Hepatocyte (in vitro differentiated cells): ENCODE results near the gene ALG9.

Experiments used
- EZH2 ChIP-seq: fragments of 200-600 bp; sonication (generic); IDR thresholded peaks from 2 replicates; pipeline ENCODE4 v1.6.1; 2016; ENCODE audit warnings: antibody characterized with exemption, mild to moderate bottlenecking, borderline replicate concordance
- EZH2phosphoT487 ChIP-seq: fragments of 200-600 bp; sonication (generic); IDR thresholded peaks from one replicate; pipeline ENCODE4 v1.6.1; 2018; ENCODE audit warnings: antibody characterized with exemption, mild to moderate bottlenecking, low read depth, moderate library complexity; ENCODE audit not compliant: unreplicated experiment, severe bottlenecking
- TF ChIP-seq, protein P1 (sequence below): fragments of 200-600 bp; sonication (generic); IDR thresholded peaks from 2 replicates; pipeline ENCODE4 v1.5.1; 2016; ENCODE audit warnings: antibody characterized with exemption, mild to moderate bottlenecking; ENCODE audit not compliant: poor library complexity

DNA sequence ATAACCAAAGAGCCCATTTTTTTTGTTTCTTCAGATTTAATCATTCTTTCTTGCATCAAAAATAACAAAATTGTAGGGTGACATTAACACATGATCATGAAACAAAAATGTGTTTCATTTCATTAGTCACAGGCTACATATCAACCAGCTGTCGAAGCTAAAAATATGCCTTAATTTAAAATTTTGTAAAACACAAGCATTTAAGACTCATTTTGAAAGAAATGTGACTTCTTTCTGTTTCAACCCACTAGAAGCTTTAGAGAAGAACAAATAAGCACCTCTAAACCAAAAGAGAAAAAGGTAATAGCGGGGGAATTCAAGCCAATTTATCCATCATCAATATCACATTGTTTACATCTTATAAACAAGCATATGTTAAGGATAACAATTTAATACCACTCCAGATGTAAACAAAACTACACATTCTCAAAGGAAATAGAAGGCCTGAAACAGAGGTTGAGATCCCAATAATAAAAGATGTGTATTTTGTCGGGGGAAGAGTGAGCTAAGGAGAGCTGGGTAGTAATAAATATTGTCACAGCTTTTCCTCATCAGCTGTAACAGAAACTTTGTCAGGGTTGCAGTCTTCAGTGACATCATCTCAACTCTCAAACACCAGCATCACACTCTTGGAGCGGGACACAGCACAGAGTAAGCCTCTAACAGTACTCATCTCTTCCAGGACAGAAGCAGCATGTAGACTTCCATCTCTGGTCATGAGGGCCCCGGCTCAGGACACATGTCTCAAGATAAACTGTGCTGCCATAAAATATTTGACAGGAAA, 42.0 kb downstream of the ALG9 start:
- TF ChIP-seq, protein P1, sequence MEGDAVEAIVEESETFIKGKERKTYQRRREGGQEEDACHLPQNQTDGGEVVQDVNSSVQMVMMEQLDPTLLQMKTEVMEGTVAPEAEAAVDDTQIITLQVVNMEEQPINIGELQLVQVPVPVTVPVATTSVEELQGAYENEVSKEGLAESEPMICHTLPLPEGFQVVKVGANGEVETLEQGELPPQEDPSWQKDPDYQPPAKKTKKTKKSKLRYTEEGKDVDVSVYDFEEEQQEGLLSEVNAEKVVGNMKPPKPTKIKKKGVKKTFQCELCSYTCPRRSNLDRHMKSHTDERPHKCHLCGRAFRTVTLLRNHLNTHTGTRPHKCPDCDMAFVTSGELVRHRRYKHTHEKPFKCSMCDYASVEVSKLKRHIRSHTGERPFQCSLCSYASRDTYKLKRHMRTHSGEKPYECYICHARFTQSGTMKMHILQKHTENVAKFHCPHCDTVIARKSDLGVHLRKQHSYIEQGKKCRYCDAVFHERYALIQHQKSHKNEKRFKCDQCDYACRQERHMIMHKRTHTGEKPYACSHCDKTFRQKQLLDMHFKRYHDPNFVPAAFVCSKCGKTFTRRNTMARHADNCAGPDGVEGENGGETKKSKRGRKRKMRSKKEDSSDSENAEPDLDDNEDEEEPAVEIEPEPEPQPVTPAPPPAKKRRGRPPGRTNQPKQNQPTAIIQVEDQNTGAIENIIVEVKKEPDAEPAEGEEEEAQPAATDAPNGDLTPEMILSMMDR: no peak
- TF ChIP-seq EZH2 (no peak), EZH2phosphoT487 (no peak)
